SIG-M5 treated with dmso at 0.1 percent for 504 hours (cell line): ENCODE results near the gene SNX17.
"Not testable (repeated sequence)": the region's sequence is repeated elsewhere in the genome, so short reads cannot be mapped to it uniquely, and the experiment has no call there.

Source experiments
- DNase-seq: peaks from one replicate; lab custom pipeline; 2025; ENCODE audit not compliant: unreplicated experiment; lab: John Stamatoyannopoulos, UW

SNX17 gene

DNA sequence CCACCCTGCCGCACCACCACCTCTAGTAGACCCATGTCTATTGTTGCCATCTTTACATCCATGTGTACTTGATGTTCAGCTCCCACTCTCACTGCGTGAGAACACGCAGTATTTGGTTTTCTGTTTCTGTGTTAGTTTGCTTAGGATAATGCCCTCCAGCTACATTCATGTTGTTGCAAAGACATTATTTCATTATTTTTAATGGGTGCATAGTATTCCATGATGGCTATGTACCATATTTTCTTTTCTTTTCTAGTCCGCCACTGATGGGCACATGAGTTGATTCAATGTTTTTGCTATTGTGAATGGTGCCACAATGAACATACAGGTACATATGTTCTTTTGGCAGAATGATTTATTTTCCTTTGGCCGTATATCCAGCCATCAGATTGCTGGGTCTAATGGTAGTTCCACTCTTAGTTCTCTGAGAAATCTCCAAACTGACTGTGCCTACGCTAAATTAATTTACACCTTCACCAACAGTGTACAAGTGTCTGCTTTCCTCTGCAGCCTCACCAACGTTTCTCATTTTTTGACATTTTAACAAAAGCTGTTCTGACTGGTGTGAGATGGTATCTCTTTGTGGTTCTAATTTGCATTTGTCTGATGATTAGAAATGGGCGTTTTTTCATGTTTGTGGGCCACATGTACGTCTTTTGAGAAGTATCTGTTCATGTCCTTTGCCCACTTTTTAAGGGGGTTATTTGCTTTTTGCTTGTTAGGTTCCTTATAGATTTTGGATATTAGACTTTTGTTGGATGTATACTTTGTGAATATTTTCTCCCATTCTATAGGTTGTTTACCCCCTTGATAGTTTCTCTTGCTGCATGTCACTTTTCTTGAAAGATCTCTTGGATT, 20.6 kb downstream of the SNX17 start:
- DNase-seq, result no peak

GRCh38 chr2:27393225-27393624, 22.8 kb downstream of the SNX17 start:
- no peak for DNase-seq

GRCh38 chr2:27398962-27399361, 28.5 kb downstream of the SNX17 start:
- DNase-seq, result no peak

GRCh38 chr2:27400348-27401135, 30.1 kb downstream of the SNX17 start:
- DNase-seq, result no peak

DNA sequence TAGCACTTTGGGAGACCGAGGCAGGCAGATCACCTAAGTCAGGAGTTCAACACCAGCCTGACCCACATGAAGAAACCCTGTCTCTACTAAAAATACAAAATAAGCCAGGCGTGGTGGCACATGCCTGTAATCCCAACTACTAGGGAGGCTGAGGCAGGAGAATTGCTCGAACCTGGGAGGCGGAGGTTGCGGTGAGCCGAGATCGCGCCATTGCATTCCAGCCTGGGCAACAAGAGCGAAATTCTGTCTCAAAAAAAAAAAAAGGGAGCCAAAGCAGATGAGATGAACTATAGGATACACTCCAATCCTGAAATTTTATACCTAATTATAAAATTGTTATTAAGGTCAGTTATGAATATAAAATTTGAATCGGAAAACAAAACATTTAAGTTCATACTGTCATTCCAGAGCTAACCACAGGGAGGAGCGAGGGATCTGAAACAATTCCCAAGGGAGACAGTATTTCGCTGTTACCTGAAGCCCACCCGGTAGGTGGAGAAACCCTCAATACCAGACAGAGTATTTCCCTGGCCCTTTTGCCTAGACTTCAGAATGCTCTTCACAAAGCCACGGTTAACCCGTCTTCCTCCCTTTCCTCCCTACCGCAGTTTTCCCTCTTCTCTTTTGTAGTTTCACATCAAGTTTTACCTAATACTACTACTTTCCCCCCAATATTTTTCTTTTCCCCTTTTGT, 37.5 kb downstream of the SNX17 start:
- DNase-seq, result peak; percentile 45

GRCh38 chr2:27408601-27409320, 38.3 kb downstream of the SNX17 start:
- peak; percentile 46 for DNase-seq

GRCh38 chr2:27409321-27410073, 39.1 kb downstream of the SNX17 start, which contains the start of gene PPM1G:
TSS of gene PPM1G (minus strand) at chr2:27409591. CDS start at chr2:27409422, 169 bp downstream.
- peak; percentile 95 for DNase-seq

DNA sequence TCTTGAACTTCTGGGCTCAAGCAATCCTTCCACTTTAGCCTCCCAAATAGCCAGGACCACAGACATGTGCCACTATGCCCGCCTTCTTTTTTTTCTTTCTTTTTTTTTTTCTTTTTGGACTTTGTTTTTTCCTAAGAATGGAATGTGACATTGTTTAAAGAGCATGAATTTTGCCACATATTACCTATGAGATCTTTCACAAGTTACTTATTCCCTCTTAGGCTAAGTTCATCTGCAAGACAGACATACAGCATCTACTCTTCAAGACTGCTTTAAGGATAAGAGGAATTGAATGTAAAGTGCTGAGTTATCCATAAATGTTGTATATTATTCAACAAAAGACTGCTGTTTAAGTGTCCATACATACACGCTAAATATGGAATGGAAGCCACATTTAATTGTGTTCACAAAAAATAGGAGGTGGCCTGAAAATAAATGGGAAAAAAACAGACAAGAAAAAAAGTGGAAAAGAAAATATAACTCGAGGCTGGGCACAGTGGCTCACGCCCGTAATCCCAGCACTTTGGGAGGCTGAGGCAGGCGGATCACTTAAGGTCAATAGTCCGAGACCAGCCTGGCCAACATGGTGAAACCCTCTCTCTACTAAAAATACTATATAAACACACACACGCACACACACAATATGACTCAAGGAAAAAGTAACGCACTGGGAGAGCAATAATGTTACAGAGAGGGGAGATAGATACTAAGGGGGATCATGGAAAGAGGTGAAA, 42.2 kb downstream of the SNX17 start:
- DNase-seq, result no peak

- DNase-seq, result no peak
Observed at GRCh38 chr2:27416151-27416550, 45.7 kb downstream of the SNX17 start.

DNA sequence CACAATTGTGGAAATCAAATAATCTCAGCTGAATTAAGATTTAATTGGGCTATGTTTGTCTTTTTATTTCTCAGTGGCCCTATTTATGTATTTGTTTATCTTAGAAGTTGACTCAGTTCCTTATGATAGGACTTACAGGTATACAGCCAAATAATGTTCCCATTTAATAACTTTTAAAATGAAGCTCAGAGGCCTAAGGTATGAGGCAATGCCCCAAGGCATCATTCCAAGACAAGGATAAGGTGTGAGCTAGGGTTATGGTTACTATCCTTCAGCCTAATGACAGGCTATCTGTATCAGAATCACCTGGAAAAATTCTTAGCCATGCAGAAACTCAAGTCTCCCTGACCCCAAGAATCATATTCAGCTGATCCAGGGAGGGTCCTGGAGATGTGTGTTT, 50.6 kb downstream of the SNX17 start:
- DNase-seq, result no peak

- peak; percentile 27 for DNase-seq
Observed at GRCh38 chr2:27421660-27422250, 51.3 kb downstream of the SNX17 start.

DNA sequence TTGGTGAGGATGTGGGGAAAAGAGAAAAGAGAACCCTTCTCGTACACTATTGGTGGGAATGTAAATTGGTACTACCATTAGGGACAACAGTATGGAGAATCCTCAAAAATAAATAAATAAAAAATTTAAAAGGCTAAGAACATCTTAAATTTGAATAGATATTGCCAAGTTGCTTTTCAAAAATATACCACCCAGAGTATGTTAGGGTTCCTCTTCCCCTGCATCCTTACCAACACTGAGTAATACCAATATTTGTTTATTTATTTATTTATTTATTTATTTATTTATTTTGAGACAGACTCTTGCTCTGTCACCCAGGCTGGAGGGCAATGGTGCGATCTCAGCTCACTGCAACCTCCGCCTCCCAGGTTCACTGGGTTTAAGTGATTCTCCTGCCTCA, 52.5 kb downstream of the SNX17 start:
- DNase-seq, result no peak

GRCh38 chr2:27425039-27425438, 54.6 kb downstream of the SNX17 start:
- not testable (repeated sequence) for DNase-seq
